ENCODE results near the gene NOD2.

Gene NOD2

GRCh38 chr16:50717494-50717893, 24.1 kb downstream of the NOD2 start:
- DNase-seq (ENCODE audit: low spot score) = no peak

DNA sequence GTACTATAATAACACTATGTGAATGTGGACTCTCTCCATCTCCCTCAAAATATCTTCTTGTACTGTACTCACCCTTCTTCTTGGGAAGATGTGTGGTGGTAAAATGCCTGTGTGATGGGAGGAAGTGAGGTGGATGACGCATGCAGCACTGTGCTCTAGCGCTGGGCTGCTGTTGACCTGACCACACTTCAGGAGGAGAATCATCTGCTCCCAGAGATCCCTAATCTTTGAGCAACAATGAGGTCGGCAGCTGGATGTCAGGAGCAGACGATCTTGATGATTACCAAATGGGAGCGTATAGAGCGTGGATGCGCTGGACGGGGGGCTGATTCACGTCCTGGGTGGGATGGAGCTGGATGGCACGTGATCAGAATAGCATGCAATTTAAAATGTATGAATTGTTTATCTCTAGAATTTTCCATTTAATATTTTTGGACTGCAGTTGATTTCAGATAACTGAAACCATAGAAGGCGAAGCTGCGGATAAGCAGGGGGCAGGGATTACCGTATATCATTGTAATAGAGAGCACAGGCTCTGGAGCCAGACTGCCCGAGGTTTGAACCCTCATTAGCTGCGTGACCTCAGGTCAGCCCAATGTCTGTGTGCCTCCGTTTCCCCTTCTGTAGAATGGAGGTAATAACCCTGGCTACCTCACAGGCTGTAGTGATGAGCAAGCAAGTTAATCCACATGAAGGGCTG, 24.8 kb downstream of the NOD2 start:
- peak; percentile 36 for DNase-seq (ENCODE audit: low spot score)

DNA sequence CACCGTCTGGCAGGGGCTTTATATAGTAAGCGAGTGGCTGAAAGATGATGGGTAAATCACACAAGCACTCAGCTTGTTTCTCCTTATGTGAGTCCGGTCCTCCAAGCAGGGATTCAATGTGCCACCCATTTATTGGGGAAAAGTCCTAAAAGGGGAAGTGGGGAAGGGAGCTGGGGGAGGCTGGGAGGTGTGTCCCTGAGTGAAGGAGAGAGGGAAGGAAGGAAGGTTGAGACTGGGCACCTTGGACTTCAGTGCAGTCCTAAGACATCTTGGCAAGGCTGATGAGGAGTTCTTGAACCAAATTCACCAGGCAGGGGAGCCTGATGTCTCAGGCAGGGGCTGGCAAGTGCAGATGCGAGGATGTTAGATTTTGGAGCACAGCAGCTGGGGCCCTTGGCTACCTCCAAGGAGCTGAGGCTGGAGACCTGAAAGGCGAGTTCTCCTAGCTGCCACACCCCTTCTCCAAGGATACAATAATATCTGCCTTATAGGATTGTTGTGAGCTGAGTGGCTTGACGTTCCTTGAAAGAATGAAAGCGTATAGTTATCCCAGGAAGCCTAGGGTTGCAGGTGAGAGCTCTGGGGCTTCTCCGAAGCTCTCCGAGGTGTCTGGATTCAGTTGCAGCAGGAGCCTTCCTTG, 25.5 kb downstream of the NOD2 start:
- no peak for DNase-seq (ENCODE audit: low spot score)

GRCh38 chr16:50719401-50720337, 26.3 kb downstream of the NOD2 start:
- no peak for DNase-seq (ENCODE audit: low spot score)

DNA sequence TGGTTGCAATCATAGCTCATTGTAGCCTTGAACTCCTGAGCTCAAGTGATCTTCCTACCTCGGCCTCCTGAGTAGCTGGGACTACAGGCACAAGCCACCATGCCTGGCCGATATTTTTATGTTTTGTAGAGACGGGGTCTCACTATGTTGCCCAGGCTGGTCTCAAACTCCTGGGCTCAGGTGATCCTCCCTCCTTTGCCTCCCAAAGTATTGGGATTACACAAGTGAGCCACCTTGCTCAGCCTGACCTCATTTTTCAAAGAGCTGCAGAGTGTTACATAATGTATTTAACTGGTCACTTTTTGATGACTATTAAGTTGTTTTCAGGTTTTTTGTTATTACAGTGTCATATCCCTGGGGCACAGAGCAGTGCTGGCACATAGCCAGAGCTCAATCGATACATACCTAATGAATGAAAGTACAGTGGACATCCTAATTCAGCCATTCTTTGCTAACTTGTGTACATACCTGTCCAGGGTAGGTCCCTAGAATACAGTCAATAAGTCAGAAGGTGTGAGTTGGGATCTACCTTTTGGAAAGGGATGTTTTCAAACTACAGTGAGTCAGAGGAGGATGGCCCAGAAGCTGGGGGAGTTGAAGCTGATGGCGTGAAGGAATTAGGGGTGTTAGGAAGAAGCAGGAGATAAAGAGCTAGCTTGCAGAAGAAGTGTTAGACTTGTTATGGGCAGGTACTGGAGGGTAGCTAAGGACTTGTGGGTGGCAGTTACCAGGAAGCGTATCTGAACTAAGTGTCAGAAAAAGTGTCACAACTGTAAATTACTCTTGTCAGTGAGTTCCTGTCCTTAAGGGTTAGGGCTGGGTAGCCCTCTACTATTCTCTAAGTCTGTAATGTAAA, 28.4 kb downstream of the NOD2 start:
- no peak for DNase-seq (ENCODE audit: low spot score)

GRCh38 chr16:50722405-50722737, 29.0 kb downstream of the NOD2 start:
- no peak for DNase-seq (ENCODE audit: low spot score)

GRCh38 chr16:50722960-50723359, 29.6 kb downstream of the NOD2 start:
- no peak for DNase-seq (ENCODE audit: low spot score)

DNA sequence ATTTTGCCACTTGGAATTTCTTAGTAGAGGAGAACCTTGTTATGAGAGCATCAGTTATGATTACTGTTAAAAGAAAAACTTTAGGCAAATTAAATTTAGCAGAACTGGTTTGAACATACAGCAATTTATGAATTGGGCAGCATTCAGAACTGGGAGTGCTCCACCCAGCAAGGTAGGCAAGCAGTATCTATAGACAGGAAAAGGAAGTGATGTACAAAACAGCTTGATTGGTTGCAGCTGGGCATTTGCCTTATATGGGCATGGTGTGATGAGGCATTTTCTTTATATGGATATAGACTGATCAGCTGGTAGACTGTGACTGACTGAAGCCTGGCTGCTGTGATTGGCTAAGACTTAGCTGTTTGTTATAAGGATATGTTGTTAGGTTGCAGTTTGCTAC, 30.9 kb downstream of the NOD2 start:
- no peak for DNase-seq (ENCODE audit: low spot score)

- no peak for DNase-seq (ENCODE audit: low spot score)
Measured at GRCh38 chr16:50731130-50731988, 38.0 kb downstream of the NOD2 start.

GRCh38 chr16:50731989-50732832, 38.8 kb downstream of the NOD2 start:
- no peak for DNase-seq (ENCODE audit: low spot score)

DNA sequence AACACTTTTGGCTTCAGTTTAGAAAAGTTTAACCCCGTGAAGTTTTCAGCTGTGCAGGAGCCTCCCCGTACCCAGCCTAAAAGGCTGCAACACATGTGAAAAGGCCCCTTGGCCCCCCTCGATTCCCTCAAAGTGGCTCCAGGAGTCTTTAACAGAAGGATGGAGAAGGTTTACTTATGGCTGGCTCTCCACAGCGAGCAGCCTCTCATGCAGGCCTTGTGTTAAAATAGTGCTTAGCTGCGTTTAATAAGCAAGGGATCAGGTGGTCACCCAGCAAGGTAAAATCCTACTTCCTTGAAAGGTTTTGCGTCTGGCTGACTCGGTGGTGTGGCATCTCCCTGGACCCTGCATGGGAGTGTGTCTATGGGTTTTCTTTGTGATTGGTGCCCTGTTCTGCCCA, 40.1 kb downstream of the NOD2 start:
- no peak for DNase-seq (ENCODE audit: low spot score)

GRCh38 chr16:50735629-50736122, 42.3 kb downstream of the NOD2 start:
- DNase-seq (ENCODE audit: low spot score) = no peak

DNA sequence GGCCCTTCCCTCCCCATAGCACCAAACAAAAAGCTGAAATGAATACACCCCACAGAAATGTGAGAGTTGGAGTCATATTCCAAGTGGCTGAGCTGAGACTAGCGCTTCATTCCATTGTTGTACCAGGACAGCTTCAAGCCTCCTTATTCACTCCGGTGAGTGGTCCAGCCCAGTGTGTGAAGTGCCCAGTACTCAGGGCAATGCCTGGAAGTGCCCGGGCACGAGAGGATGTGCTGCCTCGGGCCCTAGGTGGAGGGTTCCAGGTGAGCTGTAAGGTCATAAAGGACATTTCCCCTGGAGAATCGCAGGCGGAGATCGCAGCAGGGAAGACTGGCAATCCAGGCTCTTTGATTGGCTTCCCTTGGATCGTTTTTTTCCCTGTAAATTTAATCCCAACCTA, 43.0 kb downstream of the NOD2 start:
- DNase-seq (ENCODE audit: low spot score) = no peak

GRCh38 chr16:50737420-50737959, 44.1 kb downstream of the NOD2 start:
- DNase-seq (ENCODE audit: low spot score) = no peak

DNA sequence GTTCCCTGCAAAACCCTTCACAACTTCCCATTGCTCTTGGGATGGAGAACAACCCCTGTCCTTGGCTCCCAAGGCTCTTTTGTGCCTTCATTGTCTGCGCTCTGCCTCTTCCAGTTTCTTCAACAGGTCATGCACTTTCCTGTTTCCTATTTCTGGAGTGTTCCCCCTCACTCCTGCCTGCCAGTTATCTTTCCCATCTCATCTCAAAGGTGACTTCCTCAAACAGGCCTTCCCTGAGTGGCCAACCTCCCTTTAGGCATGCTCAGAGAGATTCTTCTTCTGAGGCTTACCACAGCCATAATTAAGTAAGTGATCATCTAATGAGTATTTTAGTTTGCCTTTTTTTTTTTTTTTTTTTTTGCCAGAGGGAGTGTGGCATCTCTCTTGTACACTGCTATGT, 45.6 kb downstream of the NOD2 start:
- no peak for DNase-seq (ENCODE audit: low spot score)

GRCh38 chr16:50740736-50741135, 47.3 kb downstream of the NOD2 start:
- peak; percentile 23 for DNase-seq (ENCODE audit: low spot score)

DNA sequence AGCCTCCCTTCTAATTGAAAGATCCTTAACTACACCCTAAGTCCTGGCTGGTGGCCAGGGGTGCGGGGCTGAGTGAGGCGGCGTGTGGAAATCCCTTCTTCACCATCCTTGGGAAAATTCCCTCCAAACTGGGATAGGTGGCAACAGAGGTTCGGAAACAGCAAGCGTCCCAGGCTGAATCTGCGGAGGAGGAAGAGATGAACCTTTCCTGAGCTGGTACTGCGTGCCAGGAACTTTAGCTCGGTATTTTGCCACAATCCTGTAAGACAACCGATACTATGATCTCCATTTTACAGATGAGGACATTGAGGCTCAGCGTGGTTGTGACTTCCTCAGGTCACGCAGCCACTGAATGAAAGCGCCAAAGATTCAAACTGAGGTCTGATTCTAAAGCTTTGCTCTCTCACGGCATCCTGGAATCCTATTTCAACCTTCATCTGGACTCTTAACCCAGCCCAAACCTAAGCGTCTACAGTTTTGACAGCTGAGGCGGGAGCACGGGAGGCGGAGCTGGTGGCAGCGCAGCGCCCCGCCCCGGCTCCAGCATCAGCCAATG, 47.9 kb downstream of the NOD2 start:
- no peak for DNase-seq (ENCODE audit: low spot score)

DNA sequence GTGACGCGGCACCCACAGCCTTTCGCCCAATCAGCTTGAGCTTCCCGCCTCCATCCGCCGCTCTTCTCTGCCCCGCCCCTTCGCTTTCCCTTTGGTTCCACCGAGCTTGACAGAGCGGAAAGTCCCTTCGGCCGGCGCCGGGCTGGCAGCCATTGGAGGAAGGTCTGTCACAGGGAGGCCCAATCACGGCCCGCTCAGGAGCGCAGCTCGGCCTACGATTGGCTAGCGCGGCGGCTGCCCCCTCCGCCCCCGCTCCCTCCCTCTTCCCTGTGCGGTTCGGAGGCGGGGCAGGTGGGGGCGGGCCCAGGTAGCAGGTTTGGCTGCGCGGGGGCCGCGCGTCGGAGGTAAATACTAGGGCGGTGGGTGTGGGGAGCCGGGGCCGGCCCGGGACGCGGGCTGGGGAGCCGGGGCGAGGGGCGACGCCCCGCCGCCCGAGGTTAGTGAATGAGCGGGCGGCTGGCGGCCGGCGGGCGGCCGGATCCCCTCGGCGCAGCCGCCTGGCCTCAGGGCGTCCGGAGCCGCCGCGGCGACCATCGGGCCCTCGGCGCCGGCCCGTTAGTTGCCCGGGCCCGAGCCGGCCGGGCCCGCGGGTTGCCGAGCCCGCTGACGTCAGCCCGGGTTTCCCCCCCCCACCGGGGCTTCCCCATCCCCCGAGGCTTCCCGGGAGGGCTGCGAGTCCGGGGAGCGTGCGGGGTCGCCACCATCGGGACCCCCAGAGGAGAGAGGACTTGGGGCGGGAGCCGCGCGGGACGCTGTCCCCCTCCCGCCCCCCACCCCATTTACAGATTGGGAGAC, 48.6 kb downstream of the NOD2 start, which contains the start of gene CYLD:
TSS of gene CYLD (plus strand) at position 306 of the 795 bp plus-strand sequence. CDS start 7,613 bp downstream, outside the sequence.
- DNase-seq (ENCODE audit: low spot score) = peak; percentile 98
